GM18907 (cell line): ENCODE results near the gene RNF144A.

Experiments
- ATAC-seq: cut with Tn5 transposase; IDR thresholded peaks from one replicate; pipeline ENCODE4 v1.9.1; 2021; ENCODE audit warnings: mild to moderate bottlenecking, moderate library complexity; ENCODE audit not compliant: unreplicated experiment

The RNF144A gene

GRCh38 chr2:7071154-7071553 lies 153.9 kb downstream of the RNF144A start:
- no peak for ATAC-seq

GRCh38 chr2:7071916-7072556 lies 154.8 kb downstream of the RNF144A start:
- peak; percentile 81 for ATAC-seq

- ATAC-seq: no peak
These were observed 156.7 kb downstream of the RNF144A start for GRCh38 chr2:7073901-7074300.

- ATAC-seq: no peak
These were observed 158.6 kb downstream of the RNF144A start for GRCh38 chr2:7075834-7076233.

GRCh38 chr2:7077660-7078267 lies 160.6 kb downstream of the RNF144A start:
- no peak for ATAC-seq

GRCh38 chr2:7083580-7084509 lies 166.6 kb downstream of the RNF144A start:
- ATAC-seq: no peak

GRCh38 chr2:7084601-7085000 lies 167.4 kb downstream of the RNF144A start:
- ATAC-seq: no peak

GRCh38 chr2:7089284-7089683 lies 172.1 kb downstream of the RNF144A start:
- ATAC-seq: no peak

GRCh38 chr2:7089898-7090510 lies 172.8 kb downstream of the RNF144A start:
- ATAC-seq: no peak

GRCh38 chr2:7093376-7093775 lies 176.2 kb downstream of the RNF144A start:
- ATAC-seq: no peak
